H1 (cell line): ENCODE measurements around the gene LPAR2. TPM values are rescaled to one million over a fixed set of nuclear protein-coding genes. Genes with fewer than 3 reads are reported as not detected.

ENCODE experiments used
- CTCF ChIA-PET: fragments of 300-600 bp; sonication (Branson Sonifier 250); formaldehyde crosslinking; loops from one replicate; lab custom pipeline; 2021; ENCODE audit not compliant: partially characterized antibody; lab: Charles Lee
- POLR2A ChIA-PET: fragments of 300-600 bp; sonication (Branson Sonifier 250); formaldehyde crosslinking; loops from one replicate; lab custom pipeline; 2021; ENCODE audit warnings: inconsistent platforms; ENCODE audit not compliant: partially characterized antibody; lab: Charles Lee
- DNase-seq, 2 experiments: peaks; one replicate each; pipeline versions ENCODE4 v3.0.0 to v3.0.0-alpha.2; 2010 to 2022; ENCODE audit warnings: low spot score in 2 of 2, low read depth in 1 of 2, mixed read lengths in 1 of 2
- FAIRE-seq: peaks from 2 replicates; lab custom pipeline; 2011; peaks lifted over from hg19 to GRCh38; lab: Jason Lieb, UNC
- H2AFZ ChIP-seq: 2 replicates; pipeline ENCODE4 v1.8.1; 2012; ENCODE audit warnings: low read length, inconsistent platforms
- H2AK5ac ChIP-seq: 2 replicates; pipeline ENCODE4 v1.6.1; 2013; ENCODE audit warnings: low read depth, low read length
- H2BK120ac ChIP-seq: replicated peaks from 2 replicates; pipeline ENCODE3; 2013; ENCODE audit warnings: low read depth, low read length, inconsistent platforms
- H2BK12ac ChIP-seq: 2 replicates; pipeline ENCODE4 v1.6.1; 2013; ENCODE audit warnings: low read depth, low read length
- H2BK15ac ChIP-seq: 2 replicates; pipeline ENCODE4 v1.6.1; 2013; ENCODE audit warnings: low read length
- H2BK20ac ChIP-seq: 2 replicates; pipeline ENCODE4 v1.6.1; 2013; ENCODE audit warnings: low read length
- H2BK5ac ChIP-seq: 2 replicates; pipeline ENCODE4 v1.6.1; 2013; ENCODE audit warnings: low read depth, low read length
- H3K14ac ChIP-seq: 2 replicates; pipeline ENCODE4 v1.6.1; 2013; ENCODE audit warnings: inconsistent platforms; ENCODE audit not compliant: insufficient read length
- H3K18ac ChIP-seq: 2 replicates; pipeline ENCODE4 v1.6.1; 2013; ENCODE audit warnings: low read length; ENCODE audit errors: extremely low read depth
- H3K23ac ChIP-seq: 2 replicates; pipeline ENCODE4 v1.6.1; 2013; ENCODE audit warnings: inconsistent platforms; ENCODE audit not compliant: insufficient read length
- H3K23me2 ChIP-seq: 2 replicates; pipeline ENCODE4 v1.6.1; 2013; ENCODE audit warnings: low read depth, low read length
- H3K27ac ChIP-seq: 2 replicates; pipeline ENCODE4 v1.6.1; 2011; ENCODE audit warnings: low read depth, low read length, inconsistent platforms
- H3K27me3 ChIP-seq, 4 experiments: replicated peaks in 1 of 4; 1 replicate in 1 of 4; 2 replicates in 3 of 4; pipeline versions ENCODE4 v1.6.1 to v1.8.1; 2011 to 2013; ENCODE audit warnings: low read length in 3 of 4, mild to moderate bottlenecking in 3 of 4, inconsistent platforms in 2 of 4, mixed read lengths in 2 of 4, moderate library complexity in 1 of 4; ENCODE audit not compliant: control insufficient read depth in 3 of 4, insufficient read depth in 3 of 4; ENCODE audit errors: extremely low read depth in 1 of 4
- H3K36me3 ChIP-seq, 4 experiments: 2 replicates each; pipeline versions ENCODE4 v1.6.1 to v1.8.1; 2011 to 2013; ENCODE audit warnings: mild to moderate bottlenecking in 4 of 4, low read length in 3 of 4, moderate library complexity in 2 of 4, control low read depth in 1 of 4, inconsistent platforms in 1 of 4; ENCODE audit not compliant: insufficient read depth in 4 of 4, control insufficient read depth in 2 of 4
- H3K4ac ChIP-seq: replicated peaks from 2 replicates; pipeline ENCODE3; 2013; ENCODE audit warnings: low read length, low read depth, mixed read lengths, inconsistent platforms; ENCODE audit not compliant: insufficient read length
- H3K4me1 ChIP-seq, 4 experiments: replicated peaks in 1 of 4; 1 replicate in 1 of 4; 2 replicates in 3 of 4; pipeline versions ENCODE4 v1.6.1 to v1.8.1; 2011 to 2013; ENCODE audit warnings: low read length in 3 of 4, inconsistent platforms in 2 of 4, mixed read lengths in 1 of 4; ENCODE audit not compliant: insufficient read depth in 4 of 4, control insufficient read depth in 3 of 4
- H3K4me2 ChIP-seq, 2 experiments: 2 replicates each; pipeline versions ENCODE4 v1.6.1 to v1.8.1; 2011 to 2013; ENCODE audit warnings: low read depth in 2 of 2, low read length in 2 of 2, control low read depth in 1 of 2, inconsistent platforms in 1 of 2, mild to moderate bottlenecking in 1 of 2; ENCODE audit not compliant: insufficient read depth in 1 of 2
- H3K4me3 ChIP-seq, 4 experiments: fragments of 200-600, 300-600 bp in 1 of 4; sonication (generic), shearing (Covaris generic), sonication (Bioruptor Twin) in 1 of 4; 2 replicates each; pipeline versions ENCODE4 v1.5.1 to v1.8.1; 2011 to 2016; ENCODE audit warnings: low read length in 4 of 4, low read depth in 3 of 4, control low read depth in 2 of 4, inconsistent platforms in 2 of 4, mild to moderate bottlenecking in 2 of 4, mixed read lengths in 1 of 4, moderate library complexity in 1 of 4; ENCODE audit not compliant: insufficient read depth in 2 of 4; ENCODE audit errors: extremely low read depth in 1 of 4
- H3K56ac ChIP-seq: replicated peaks from 2 replicates; pipeline ENCODE3; 2013; ENCODE audit warnings: low read depth, mild to moderate bottlenecking, mixed read lengths, low read length, inconsistent platforms; ENCODE audit not compliant: insufficient read length
- H3K79me1 ChIP-seq: 2 replicates; pipeline ENCODE4 v1.6.1; 2013; ENCODE audit warnings: low read depth, low read length, control low read depth
- H3K79me2 ChIP-seq, 2 experiments: 2 replicates each; pipeline versions ENCODE4 v1.6.1 to v1.8.1; 2012 to 2013; ENCODE audit warnings: low read length in 2 of 2, mild to moderate bottlenecking in 2 of 2, inconsistent platforms in 1 of 2; ENCODE audit not compliant: insufficient read depth in 2 of 2, control insufficient read depth in 1 of 2
- H3K9ac ChIP-seq, 4 experiments: replicated peaks in 1 of 4; 1 replicate in 1 of 4; 2 replicates in 3 of 4; pipeline versions ENCODE4 v1.6.1 to v1.8.1; 2011 to 2013; ENCODE audit warnings: low read depth in 3 of 4, low read length in 3 of 4, control low read depth in 2 of 4, mild to moderate bottlenecking in 2 of 4, moderate library complexity in 2 of 4, inconsistent platforms in 1 of 4; ENCODE audit errors: extremely low read depth in 1 of 4
- H3K9me3 ChIP-seq, 2 experiments: 2 replicates each; pipeline versions ENCODE4 v1.6.1 to v1.8.1; 2012 to 2013; ENCODE audit warnings: mild to moderate bottlenecking in 2 of 2, moderate library complexity in 2 of 2, control low read depth in 1 of 2, inconsistent platforms in 1 of 2, low read depth in 1 of 2, low read length in 1 of 2, mixed read lengths in 1 of 2; ENCODE audit not compliant: insufficient read depth in 2 of 2
- H4K20me1 ChIP-seq, 2 experiments: replicated peaks in 1 of 2; 2 replicates each; pipeline versions ENCODE3 to v1.8.1; 2011 to 2013; ENCODE audit warnings: inconsistent platforms in 2 of 2, low read length in 2 of 2, mild to moderate bottlenecking in 1 of 2; ENCODE audit not compliant: insufficient read depth in 2 of 2, control insufficient read depth in 1 of 2
- H4K5ac ChIP-seq: 2 replicates; pipeline ENCODE4 v1.6.1; 2013; ENCODE audit warnings: low read length, low read depth, mixed read lengths, inconsistent platforms; ENCODE audit not compliant: insufficient read length
- H4K8ac ChIP-seq: 2 replicates; pipeline ENCODE4 v1.8.0; 2013; ENCODE audit warnings: mild to moderate bottlenecking, moderate library complexity, low read length, inconsistent platforms; ENCODE audit not compliant: insufficient read depth; ENCODE audit errors: extremely low read depth
- H4K91ac ChIP-seq: replicated peaks from 2 replicates; pipeline ENCODE3; 2013; ENCODE audit warnings: low read length, mixed read lengths, inconsistent platforms; ENCODE audit not compliant: insufficient read length
- WGBS, 2 experiments: shearing (Covaris generic) in 1 of 2; methylation state at CpG; one replicate each; pipeline versions ENCODE4 v1.1.6 to v1.1.7; 2013 to 2015; ENCODE audit warnings: low lambda C conversion rate in 2 of 2, mixed read lengths in 2 of 2, inconsistent platforms in 1 of 2, low coverage in 1 of 2, missing lambda C conversion rate in 1 of 2; ENCODE audit not compliant: insufficient replicate concordance in 2 of 2, insufficient coverage in 1 of 2, insufficient read length in 1 of 2; ENCODE audit errors: extremely low coverage in 1 of 2, missing lambda C conversion rate in 1 of 2; 5-methylcytosine and 5-hydroxymethylcytosine counted together
- polyA plus RNA-seq, 7 experiments: library from polyadenylated mRNA; depleted of rRNA in 3 of 7; stranded (reverse) in 5 of 7; unstranded in 2 of 7; fragments of >200 nt in 5 of 7; fragments of 200-250 nt in 2 of 7; gene quantifications; 1 replicate in 5 of 7; 2 replicates in 1 of 7; 4 replicates in 1 of 7; pipeline versions ENCODE4 v1.2.1 to v1.2.3, GENCODE V29; 2011 to 2013; ENCODE audit warnings: missing spikeins in 2 of 7, mixed read lengths in 2 of 7
- total RNA-seq: library from RNA; stranded (reverse); fragmentation: NEBNext Ultra II Directional; extraction: Animal tissue kit (Norgen Biotek cat#: 25700); gene quantifications from 2 replicates; pipeline ENCODE4 v1.2.1, GENCODE V29; 2021

The LPAR2 gene
- total and polyA plus RNA-seq, 2 of the 8 experiments (the other 6 are each of a cell fraction or from before 2014, with no cell fraction given), result 47.6 to 70.2 TPM

GRCh38 chr19:19578252-19578651, 49.8 kb downstream of the LPAR2 start:
- no peaks in the 10 kb centered on the region for H3K36me3 ChIP-seq
- DNase-seq (no peak), FAIRE-seq (no peak)

More at GRCh38 chr19:19578252-19578651, 49.8 kb downstream of the LPAR2 start:
- Histone ChIP-seq H2AK5ac (no peak overlapping the region), H3K4ac (no peak overlapping the region), H3K9me3 (no peaks in the 10 kb centered on the region), H3K27ac (no peak overlapping the region), H3K14ac (no peak overlapping the region), H3K4me2 (no peak overlapping the region), H3K23ac (no peak overlapping the region), H2BK20ac (no peak overlapping the region), H3K4me1 (peaks cover 0 to 5% (median 2%) of the 10 kb centered on the region in 4 experiments; a peak in 5 of 7 replicates), H3K23me2 (no peaks in the 10 kb centered on the region; the same call in 1 of the 2 replicates), H3K27me3 (no peaks in the 10 kb centered on the region; a peak in 1 of 7 replicates), H2BK120ac (no peak overlapping the region), H3K79me1 (no peaks in the 10 kb centered on the region), H2BK15ac (peak overlapping the region; percentile 6; the same call in 1 of the 2 replicates), H3K4me3 (no peak overlapping the region), H3K56ac (no peak overlapping the region), H4K20me1 (peaks cover 1 to 2% of the 10 kb centered on the region in 2 experiments), H4K91ac (no peak overlapping the region), H2BK12ac (no peak overlapping the region), H4K5ac (no peak overlapping the region), H2BK5ac (no peak overlapping the region), H3K18ac (no peak overlapping the region), H4K8ac (no peak overlapping the region), H3K79me2 (no peaks in the 10 kb centered on the region), H3K9ac (no peak overlapping the region), H2AFZ (no peak overlapping the region)
- WGBS, 2 experiments, result 93% methylated on average over 6 of the region's 6 CpGs; no CpG with 5 or more reads in 1 of the 2 experiments
- CTCF ChIA-PET, result interaction anchor here (0.9 to 11.1 kb wide), 5 partner anchors 10 to 62 kb away, joined by 3 to 101 read pairs (median 3); no protein-coding TSS in a partner anchor
- POLR2A ChIA-PET, result interaction anchor here (0.7 to 1.0 kb wide), 3 partner anchors 8 to 44 kb away, joined by 3 to 4 read pairs (median 3); no protein-coding TSS in a partner anchor
